TTC549 (cell line): Measurements from ENCODE around the gene NOX3.

ENCODE experiments used
- FAIRE-seq: peaks from 2 replicates; lab custom pipeline; 2012; peaks lifted over from hg19 to GRCh38; lab: Jason Lieb, UNC

Gene NOX3

DNA sequence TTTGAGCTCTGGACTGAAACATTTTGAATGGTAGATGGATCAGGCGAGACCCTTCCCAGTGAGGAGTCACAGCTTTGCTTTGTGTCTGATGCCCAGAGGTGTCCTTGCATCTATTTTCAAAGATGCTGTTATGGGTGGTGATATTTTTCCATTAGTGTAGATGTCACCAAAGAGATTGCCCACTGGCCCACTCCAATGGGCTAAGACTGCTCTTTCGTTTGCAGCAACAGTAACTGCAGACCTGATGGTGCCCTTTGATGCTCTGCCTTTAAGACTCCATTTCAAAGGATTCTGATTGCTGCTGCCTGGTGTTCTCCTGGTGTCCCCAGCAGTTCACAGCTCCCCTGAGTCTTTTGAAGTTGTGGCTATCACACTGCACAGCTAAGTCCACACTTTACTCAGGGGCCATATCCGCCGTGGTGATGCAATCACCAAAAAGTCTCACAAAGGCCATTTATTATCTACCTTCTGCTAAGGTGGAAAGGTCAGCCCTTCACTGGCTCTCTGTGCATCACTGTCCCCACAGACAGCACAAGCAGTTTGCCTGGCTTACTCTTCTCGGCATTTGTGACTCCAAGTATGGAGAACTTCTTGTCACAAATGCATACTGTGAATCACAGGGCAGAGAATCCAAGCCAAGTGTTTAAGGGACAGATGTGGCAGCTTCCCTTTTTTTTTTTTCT lies 56.4 kb downstream of the NOX3 start:
- FAIRE-seq: no peak

DNA sequence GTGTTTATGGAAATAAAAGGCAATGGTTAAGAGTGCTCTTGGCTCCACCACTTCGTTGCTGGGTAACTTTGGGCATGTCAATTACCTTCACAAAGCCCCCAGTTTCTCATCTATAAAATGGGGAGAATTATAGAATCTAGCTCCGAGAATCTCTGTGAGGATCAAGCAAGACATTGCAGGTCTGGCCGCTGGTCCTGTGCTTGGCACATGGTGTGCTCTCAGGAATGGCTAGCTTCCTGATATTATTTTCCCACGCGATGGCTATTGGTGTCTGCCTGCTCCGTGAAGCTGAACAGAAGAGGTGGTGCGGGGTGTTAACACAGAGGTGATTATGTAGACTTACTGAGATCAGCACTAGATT lies 57.0 kb downstream of the NOX3 start:
- no peak for FAIRE-seq

DNA sequence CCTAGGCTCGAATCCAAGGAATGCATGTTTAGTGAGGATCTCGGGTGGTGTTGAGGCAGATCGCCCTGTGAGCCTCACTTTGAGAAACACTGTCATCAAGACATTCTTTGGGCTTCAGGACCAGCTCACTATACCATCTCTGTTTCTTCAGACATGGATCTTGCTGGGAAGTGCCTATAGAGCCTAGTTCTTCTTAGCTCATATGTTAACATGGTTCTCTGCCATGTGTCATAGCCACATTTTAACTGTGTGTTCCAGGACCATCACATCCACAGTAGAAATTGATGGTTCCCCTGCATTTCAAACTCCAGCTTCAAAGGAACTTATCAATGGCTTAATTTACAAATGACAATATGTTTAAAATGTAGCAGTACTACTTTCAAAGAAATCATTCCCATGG lies 57.4 kb downstream of the NOX3 start:
- no peak for FAIRE-seq

DNA sequence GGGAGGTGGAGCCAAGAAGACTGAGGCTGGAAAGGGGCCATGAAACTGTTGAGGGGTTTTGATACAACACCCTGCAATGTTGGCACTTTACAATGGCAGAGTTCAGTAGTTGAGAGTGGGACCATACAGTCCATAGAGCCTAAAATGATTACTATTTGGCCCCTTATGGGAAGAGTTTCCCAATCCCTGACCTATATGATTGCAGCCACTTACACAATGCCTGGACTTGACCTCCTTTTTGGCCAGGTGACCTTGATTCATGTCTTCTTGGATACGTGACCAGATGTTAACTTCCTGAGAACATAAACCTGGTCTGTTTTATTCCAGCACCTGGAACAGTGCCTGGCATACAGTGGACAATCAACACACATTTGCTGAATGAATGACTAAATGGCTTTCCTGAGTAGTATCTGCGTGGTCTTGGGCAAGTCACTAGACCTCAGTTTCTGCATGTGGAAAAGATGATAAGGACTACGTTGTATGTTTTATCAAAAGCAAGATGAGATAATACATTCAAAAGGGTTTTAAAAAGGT lies 58.4 kb downstream of the NOX3 start:
- no peak for FAIRE-seq

DNA sequence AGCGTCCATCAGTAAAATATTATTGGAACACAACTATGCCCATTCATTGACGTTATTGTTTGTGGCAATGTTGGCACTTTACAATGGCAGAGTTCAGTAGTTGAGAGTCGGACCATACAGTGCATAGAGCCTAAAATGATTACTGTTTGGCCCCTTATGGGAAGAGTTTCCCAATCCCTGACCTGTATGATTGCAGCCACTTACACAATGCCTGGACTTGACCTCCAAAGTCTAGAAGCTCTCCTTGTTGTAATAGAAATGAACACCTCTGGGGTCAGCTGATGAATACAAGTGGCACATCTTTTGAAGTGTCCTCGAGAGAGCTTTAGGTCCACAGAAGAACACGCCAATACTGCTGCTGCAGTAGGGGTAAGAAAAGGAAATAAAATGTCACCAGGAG lies 59.0 kb downstream of the NOX3 start:
- no peak for FAIRE-seq

DNA sequence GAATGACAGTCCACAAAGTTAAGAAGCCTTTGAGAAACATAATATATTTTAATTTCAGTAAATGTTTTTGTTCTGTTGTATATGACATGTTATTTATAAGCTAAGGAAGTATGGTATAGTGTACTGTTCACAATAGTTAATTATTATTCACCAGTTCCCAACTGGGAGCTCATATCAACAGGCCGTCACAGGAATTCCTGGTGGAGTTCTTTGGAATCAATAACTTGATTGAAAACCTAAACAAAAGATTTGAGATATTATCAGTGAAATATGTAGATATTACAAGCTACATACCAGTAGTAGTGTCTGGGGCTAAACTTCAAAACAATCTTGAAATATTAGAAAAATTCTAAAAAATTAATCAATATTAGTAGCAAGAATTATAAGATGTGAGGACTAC lies 60.3 kb downstream of the NOX3 start:
- FAIRE-seq: no peak

DNA sequence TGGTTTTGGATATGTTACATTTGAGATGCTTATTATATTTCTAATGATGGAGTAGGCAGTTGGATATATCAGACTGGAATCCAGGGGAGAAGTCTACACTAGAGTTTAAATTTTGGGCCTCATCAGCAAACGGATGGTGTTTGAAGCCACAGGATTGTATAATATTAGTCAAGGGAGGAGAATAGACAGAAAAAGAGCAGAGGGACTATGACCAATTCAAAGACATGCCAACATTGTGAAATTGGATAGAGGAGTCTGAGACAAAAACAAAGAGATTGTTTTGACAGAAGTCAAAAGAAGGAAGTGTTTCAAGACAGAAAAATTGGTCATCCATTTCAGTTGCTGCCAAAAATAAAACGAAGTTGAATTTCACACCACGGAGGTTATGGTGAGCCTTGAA lies 66.5 kb downstream of the NOX3 start:
- FAIRE-seq: no peak

DNA sequence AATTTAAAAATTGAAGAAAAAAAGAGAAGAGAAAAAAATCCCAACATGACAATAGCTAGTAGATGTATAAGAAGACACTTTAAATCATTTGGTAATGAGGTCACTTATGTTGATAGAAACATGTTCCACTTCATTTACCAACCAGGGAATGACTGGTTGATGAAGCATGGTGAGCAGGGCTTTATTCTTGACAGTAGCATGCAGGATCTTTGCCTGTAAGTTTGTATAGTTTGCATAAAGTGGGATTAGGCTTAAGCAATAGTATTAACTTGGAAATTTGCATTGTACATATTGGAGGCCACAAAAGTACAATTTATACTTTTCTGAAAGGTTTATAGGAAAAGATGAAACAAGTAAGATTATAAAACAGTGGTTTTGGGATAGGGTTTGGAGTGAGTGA lies 67.0 kb downstream of the NOX3 start:
- no peak for FAIRE-seq

DNA sequence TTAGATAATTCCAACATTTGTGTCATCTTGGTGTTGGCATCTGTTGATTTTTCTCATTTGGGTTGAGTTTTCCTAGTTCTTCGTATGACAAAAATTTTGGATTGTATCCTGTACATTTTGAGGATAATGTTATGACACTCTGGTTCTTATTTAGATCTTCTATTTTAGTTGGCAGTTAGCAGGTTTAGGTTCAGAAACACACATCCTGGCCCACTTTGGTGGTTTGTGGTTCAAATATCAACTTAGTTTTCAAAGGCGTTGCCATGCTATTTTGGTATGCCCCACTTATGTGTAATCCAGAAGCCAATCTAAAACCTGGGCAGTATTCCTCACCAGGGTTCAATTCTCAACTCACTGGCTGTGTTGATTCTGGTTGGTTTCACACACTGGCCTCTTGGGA lies 68.2 kb downstream of the NOX3 start:
- FAIRE-seq: no peak

DNA sequence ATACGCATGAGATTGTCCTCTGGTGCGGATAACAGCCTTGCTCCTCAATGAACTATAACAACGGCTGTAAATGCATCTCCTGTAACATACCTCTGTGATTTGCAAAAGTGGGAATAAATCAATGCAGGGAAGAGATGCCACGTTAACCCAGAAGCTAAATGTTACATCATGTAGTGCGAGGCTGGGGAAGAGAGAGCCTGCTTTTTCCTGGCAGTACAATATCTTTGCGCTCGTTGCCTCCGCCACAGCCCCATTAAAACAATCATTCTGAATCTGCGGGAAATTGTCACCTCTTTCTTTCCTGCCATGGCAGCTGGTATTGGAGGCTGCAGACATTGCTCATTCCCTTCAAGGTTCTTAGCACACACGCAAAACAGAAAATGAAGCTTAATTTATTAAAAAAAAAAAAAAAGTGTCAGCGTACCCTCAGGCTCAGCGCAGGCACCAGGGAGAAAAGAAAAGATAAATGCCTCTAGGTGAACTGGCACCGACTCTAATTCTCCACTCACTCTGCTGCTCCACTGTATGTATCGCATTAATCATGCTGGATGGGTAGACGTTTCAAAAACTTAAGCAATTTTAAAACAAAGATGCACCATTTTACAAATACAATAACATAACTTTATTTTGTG lies 71.2 kb downstream of the NOX3 start:
- FAIRE-seq: no peak

DNA sequence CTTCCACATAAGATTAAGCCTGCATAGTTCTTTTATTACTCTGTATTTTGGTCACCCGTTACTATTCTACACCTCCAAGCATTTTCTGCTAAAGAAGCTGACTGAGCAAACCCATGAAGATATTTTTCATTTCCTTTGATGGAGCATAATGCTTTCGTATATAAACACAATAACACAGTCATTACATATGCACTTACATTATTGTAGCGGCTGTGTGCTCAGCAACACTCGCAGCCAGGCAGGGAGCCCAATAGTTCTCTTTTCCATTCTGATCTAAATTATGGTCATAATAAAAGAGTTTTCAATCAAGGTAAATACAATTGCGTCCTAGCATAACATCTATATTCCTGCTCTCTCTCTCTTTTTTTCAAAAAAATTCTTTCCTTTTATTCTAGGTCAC lies 71.7 kb downstream of the NOX3 start:
- no peak for FAIRE-seq

DNA sequence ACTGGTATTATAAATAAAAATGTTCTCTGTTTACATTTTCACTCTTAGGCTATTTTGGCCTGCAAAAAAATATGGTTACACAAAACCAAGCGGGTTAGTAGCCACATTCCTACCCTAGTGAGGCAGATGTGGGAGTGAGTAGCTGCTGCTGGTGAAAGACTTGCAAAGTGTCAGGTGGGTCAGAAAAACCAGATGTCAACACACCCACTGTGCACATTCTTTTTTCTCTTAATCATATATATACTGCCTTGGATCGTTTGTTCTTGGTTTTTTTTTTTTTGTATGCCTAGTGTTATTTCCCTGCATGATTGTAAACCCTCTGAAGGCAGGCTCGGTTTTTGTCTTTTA lies 73.3 kb downstream of the NOX3 start:
- FAIRE-seq: no peak

DNA sequence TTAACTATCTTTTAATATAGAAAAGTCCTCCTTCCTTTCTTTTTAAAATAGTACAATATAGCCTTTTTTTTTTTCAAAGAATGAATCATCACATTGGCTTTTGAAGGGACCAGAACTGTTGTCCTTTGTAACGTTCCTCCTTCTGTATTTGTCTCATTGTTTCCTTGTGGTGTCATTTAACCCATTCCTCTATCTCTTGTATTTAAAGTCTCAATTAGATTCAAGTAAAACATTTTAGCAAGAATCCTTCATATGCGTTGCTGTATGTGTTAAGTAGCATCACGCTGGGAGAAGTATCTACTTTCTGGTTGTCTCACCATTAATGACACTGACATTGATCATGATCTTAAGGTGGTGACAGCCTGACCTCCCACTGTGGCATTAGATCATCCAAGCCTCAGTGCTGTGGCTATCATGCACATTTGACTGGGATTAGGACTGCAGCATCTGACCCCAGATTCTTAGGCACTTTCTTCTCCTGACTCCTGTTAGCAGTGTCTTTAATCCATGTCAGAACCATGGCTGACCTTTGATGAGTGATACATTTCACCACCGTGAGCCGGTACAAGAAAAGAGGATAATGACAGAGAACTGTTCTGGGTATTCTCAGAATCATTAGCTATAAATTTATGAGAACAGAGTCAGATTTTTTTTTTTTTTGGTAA lies 73.8 kb downstream of the NOX3 start:
- no peak for FAIRE-seq

DNA sequence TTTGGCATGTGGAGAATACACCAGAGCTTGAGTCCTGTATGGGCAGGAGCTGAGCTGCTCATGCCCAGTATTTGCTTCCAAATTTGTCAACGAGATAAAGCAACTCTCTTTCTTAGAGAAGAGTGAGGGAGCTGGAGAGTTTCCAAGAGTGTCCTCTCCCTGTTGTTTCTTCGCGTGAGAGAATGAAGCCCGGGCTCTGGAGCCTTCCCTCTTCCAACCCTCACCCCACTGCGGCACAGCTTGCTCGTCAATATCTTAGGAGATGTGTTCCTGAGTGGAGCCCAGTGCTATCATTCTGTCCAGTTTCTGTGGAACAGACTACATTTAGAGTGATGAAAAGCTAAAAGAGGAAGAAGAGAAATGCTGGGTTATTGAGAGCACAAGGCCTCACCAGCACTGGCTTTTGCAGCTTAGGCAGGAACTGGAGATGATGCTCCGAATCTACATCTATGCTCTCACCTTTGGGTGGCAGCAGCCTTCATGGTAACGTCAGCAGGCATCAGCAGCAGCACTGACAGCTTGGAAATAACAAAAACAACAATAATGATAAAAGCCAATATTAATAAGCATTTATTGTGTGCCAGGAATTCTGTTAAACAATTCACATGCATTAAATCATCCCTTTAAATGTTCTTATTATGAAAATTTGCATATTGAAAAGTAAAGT lies 74.8 kb downstream of the NOX3 start:
- FAIRE-seq: no peak

DNA sequence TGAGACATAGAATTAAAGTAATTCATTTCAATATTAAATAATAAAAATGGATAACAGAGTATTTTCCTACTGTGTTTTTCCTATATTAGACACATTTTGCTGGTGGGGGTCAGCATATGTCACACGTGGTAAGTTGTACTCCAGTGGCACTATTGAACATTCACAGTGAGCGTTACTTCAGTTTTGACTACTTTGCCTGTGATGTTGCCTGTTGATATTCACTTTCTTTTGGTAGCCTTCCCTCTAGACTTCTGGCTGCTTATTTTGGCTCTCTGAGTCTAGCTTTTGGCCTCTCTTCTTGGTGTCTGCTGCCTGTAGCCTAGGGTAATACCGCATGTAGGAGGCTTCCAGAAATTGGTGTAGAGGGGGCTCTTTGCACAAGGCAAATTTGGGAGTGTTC lies 76.9 kb downstream of the NOX3 start:
- no peak for FAIRE-seq

DNA sequence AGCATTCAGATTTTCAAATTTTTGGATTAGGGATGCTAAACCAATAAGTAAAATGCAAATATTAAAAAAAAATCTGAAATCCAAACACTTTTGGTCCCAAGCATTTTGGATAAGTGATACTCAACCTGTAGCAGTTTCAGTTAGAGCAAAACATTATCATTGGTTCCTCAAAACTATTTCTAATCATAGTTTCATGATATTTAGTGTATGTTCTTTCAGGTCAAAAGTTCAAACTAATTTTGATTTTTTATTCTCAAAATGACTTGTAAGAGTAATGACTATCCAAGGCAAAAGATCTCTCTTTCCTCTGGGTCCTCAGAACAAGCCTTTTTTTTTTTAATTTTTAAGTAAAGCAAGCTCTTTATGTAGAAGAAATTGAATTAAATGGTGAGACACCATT lies 77.4 kb downstream of the NOX3 start:
- no peak for FAIRE-seq

DNA sequence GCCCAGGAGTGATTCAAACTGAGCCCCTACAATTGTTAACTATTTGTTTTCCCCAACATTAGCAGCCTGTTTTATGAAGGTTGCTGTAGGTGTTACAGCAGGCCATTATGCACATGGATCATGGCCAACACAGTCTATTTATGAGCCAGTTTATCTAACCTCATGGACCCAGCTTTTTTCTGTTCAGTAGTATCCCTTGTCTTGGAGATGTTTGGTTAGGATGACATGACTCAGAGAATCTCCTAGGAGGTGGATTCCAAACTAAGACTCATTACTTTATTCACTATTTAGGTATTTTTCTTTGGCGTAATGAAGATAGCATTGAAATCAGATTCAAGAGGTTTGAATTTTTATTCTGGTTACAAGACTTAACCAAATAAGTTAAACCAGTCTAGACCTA lies 78.6 kb downstream of the NOX3 start:
- no peak for FAIRE-seq

DNA sequence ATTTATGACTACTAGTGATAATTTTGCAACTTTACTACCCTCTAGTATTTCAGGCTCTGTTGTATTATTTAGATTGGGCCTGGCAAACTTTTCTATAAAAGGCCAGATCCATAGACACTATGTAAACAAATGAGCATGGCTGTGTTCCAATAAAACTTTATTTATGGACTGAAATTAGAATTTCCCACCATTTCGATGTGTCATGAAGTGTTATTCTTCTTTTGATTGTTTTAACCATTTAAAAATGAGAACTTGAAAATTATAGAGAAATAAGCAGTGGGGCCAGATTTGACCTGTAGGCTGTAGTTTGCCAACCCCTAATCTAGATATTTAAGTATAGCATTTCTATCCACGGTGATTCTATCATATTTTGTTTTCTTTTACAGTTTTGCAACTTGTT lies 79.8 kb downstream of the NOX3 start:
- FAIRE-seq: no peak

DNA sequence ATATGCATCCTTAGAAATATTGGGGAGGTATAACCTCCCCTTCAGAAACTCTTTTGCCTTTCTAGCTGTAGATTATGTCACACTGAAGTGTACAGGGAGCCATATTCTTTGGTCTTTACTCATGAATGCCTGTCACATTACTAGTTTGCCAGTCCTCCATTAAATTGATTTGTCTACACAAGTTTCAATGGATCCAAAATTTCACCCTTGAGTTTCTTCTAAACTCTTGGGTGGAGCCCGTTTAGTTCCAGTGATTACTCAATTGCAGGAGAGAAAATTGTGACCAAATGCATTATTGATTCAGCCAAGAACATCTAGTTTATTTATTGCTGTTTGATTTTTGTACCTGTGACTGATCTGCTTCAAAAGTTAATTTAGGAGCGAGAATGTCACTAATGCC lies 81.0 kb downstream of the NOX3 start:
- FAIRE-seq: no peak

DNA sequence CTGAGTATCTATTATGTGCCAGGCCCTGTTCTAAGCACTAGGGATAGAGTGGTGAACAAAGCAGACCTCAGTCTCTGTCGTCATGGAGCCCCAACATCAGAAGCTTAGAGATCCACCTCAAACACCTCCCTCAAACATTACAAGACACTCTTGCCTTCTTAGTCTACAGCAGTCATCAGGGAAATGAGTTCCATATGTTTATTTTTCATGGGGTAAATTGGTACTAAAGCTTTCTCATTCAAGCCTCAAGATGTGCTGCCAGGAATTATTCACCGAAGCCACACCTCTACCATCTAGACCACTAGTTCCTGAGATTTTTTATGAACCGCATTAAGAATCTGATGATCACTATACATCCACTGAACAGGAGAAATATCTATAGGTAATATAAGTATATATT lies 82.4 kb downstream of the NOX3 start:
- no peak for FAIRE-seq

DNA sequence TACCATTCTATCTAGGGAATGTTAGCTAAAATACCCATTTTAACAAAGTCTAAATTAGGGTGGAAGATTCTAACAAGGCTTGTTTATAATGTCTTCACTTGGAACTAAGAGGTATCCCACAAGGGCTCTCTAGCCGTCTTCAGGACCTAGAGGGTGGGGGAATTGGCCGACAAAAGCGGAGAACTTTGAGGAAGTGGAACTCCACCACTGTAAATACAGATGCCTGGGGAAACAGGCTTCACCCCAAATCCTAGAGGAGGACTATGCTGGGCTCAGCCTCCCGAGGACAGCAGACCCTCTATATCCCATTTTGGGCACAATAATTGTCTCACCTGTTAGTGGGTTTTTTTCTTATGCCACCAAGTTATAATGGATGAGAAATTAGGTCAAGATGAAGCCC lies 83.4 kb downstream of the NOX3 start:
- no peak for FAIRE-seq

DNA sequence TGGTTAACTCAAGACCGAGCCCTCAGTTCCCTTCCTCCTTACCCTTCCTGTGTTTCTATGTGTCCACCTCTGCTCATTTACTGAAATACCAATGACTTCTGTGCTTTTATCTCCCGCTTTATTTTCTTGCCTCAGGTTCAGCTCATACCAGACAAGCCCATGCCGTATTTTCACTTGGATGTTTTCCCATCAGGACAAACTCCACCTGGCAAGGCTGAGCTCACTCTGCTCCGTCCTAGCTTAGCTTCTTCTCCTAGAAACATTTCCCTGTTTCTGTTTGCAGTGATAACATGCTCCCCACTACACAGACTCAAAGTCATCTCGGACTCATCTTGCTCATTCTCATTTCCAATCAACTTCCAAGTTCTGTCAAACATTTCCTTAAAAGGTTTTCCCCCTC lies 84.4 kb downstream of the NOX3 start:
- no peak for FAIRE-seq

DNA sequence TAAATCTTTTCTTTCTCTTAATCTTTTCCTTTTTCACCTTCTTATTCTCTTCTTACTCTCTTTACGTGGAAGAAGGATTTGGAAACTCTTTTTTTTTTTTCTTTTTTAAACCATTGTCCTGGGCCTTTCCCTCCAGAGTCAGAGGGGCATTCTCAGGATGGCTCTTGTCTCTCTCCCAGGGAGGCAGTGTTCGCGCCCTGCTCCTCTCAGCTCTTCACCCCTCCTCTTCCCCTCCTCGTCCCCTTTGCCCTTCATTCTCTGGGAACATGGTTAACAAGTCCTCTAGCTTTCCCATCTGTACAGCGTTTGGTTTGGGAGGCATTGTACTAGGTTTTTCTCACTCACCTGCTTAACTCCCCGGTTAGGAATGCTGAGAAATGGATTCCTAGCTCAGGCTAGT lies 89.3 kb downstream of the NOX3 start:
- FAIRE-seq: no peak
